Endodermal cell (in vitro differentiated cells): ENCODE data around the gene FBXO48. TPM values are rescaled to one million over a fixed set of nuclear protein-coding genes. Genes with fewer than 3 reads are reported as not detected.

Source experiments
- DNase-seq: peaks from one replicate; pipeline ENCODE4 v3.0.0-alpha.2; 2017
- H3K27ac ChIP-seq: 2 replicates; pipeline ENCODE4 v1.5.1; 2013; ENCODE audit warnings: mild to moderate bottlenecking, low read depth, low read length, moderate library complexity
- H3K27me3 ChIP-seq: 2 replicates; pipeline ENCODE4 v1.6.1; 2013; ENCODE audit warnings: mild to moderate bottlenecking, low read length, moderate library complexity; ENCODE audit not compliant: insufficient read depth, control insufficient read depth, poor library complexity, severe bottlenecking
- H3K36me3 ChIP-seq: 2 replicates; pipeline ENCODE4 v1.7.0; 2013; ENCODE audit warnings: mild to moderate bottlenecking, low read length, moderate library complexity; ENCODE audit not compliant: control insufficient read depth, insufficient read depth
- H3K4me1 ChIP-seq: one replicate; pipeline ENCODE4 v1.7.0; 2013; ENCODE audit warnings: low read length; ENCODE audit not compliant: control insufficient read depth, insufficient read depth
- H3K4me3 ChIP-seq: 2 replicates; pipeline ENCODE4 v1.5.1; 2013; ENCODE audit warnings: mild to moderate bottlenecking, low read length, moderate library complexity
- H3K9ac ChIP-seq: 2 replicates; pipeline ENCODE4 v1.6.1; 2013; ENCODE audit warnings: mild to moderate bottlenecking, low read length, moderate library complexity; ENCODE audit not compliant: poor library complexity, severe bottlenecking; ENCODE audit errors: extremely low read depth
- H3K9me3 ChIP-seq: 2 replicates; pipeline ENCODE4 v1.6.1; 2013; ENCODE audit warnings: mild to moderate bottlenecking, low read length, moderate library complexity; ENCODE audit not compliant: control insufficient read depth
- H3K27ac Mint-ChIP-seq: 2 replicates; pipeline ENCODE4 v1.8.0; 2020; ENCODE audit warnings: mixed read lengths
- H3K27me3 Mint-ChIP-seq: 2 replicates; pipeline ENCODE4 v1.8.0; 2021; ENCODE audit warnings: mild to moderate bottlenecking, mixed read lengths; ENCODE audit not compliant: insufficient read depth
- H3K36me3 Mint-ChIP-seq: 2 replicates; pipeline ENCODE4 v1.8.0; 2020; ENCODE audit warnings: low read depth, mixed read lengths
- H3K4me1 Mint-ChIP-seq: 2 replicates; pipeline ENCODE4 v1.8.0; 2020; ENCODE audit warnings: mixed read lengths
- H3K4me3 Mint-ChIP-seq: 2 replicates; pipeline ENCODE4 v1.8.0; 2020; ENCODE audit warnings: mild to moderate bottlenecking, moderate library complexity, mixed read lengths
- H3K9me3 Mint-ChIP-seq: 2 replicates; pipeline ENCODE4 v1.8.0; 2020; ENCODE audit warnings: mild to moderate bottlenecking, mixed read lengths
- WGBS, 2 experiments: methylation state at CpG; one replicate each; pipeline versions ENCODE4 v1.1.5 to v1.1.7; 2013; ENCODE audit warnings: missing lambda C conversion rate in 2 of 2, mixed read lengths in 1 of 2; ENCODE audit not compliant: insufficient coverage in 1 of 2, insufficient read length in 1 of 2; 5-methylcytosine and 5-hydroxymethylcytosine counted together
- total RNA-seq, 2 donors: library from RNA; stranded (reverse); fragmentation: NEBNext Ultra II Directional in 1 of 2; extraction: Animal tissue kit (Norgen Biotek cat#: 25700) in 1 of 2; gene quantifications; 2 replicates in 1 of 2; 3 replicates in 1 of 2; pipeline ENCODE4 v1.2.1, GENCODE V29; 2021
- TF ChIP-seq, protein P1 (sequence below): fragments of 200-600 bp; sonication (generic); conservative IDR thresholded peaks from 2 replicates; pipeline ENCODE4 v1.5.0; 2021; ENCODE audit warnings: antibody characterized with exemption, mild to moderate bottlenecking

FBXO48 gene
- total RNA-seq, 2 donors from 2014 or later: 1.3 to 1.5 TPM

- Histone ChIP-seq H3K9me3 (no peaks in the 10 kb centered on the region), H3K4me1 (no peaks in the 10 kb centered on the region), H3K36me3 (no peaks in the 10 kb centered on the region), H3K9ac (no peak overlapping the region), H3K27me3 (no peaks in the 10 kb centered on the region), H3K27ac (no peak overlapping the region), H3K4me3 (no peak overlapping the region)
- Mint-ChIP-seq H3K27ac (no peak overlapping the region), H3K9me3 (no peaks in the 10 kb centered on the region), H3K4me3 (no peak overlapping the region), H3K4me1 (no peaks in the 10 kb centered on the region), H3K27me3 (peaks cover 8% of the 10 kb centered on the region), H3K36me3 (no peaks in the 10 kb centered on the region)
- DNase-seq: no peak
- TF ChIP-seq, protein P1, sequence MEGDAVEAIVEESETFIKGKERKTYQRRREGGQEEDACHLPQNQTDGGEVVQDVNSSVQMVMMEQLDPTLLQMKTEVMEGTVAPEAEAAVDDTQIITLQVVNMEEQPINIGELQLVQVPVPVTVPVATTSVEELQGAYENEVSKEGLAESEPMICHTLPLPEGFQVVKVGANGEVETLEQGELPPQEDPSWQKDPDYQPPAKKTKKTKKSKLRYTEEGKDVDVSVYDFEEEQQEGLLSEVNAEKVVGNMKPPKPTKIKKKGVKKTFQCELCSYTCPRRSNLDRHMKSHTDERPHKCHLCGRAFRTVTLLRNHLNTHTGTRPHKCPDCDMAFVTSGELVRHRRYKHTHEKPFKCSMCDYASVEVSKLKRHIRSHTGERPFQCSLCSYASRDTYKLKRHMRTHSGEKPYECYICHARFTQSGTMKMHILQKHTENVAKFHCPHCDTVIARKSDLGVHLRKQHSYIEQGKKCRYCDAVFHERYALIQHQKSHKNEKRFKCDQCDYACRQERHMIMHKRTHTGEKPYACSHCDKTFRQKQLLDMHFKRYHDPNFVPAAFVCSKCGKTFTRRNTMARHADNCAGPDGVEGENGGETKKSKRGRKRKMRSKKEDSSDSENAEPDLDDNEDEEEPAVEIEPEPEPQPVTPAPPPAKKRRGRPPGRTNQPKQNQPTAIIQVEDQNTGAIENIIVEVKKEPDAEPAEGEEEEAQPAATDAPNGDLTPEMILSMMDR: no peak
Measured at GRCh38 chr2:68414452-68414851, 52.6 kb downstream of the FBXO48 start.

DNA sequence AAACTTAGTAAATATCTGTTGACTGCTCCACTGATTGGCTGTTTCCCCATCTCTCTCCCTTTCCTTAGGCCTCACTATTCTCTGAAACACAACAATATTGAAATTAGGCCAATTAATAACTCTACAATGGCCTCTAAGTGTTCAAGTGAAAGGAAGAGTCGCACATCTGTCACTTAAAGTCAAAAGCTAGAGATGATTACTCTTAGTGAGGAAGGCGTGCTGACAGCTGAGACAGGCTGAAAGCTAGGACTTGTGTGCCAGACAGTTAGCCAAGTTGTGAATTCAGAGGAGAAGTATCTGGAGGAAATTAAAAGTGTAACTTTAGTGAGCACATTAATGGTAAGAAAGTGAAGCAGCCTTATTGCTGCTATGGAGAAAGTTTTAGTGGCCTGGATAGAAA, 53.6 kb downstream of the FBXO48 start:
- TF ChIP-seq, protein P1: no peak
- Mint-ChIP-seq H3K4me1 (no peaks in the 10 kb centered on the region), H3K9me3 (no peaks in the 10 kb centered on the region), H3K4me3 (no peak overlapping the region), H3K27me3 (peaks cover 13% of the 10 kb centered on the region), H3K27ac (no peak overlapping the region), H3K36me3 (no peaks in the 10 kb centered on the region)
- WGBS, 2 experiments: 88 to 95% methylated on average over 2 of the region's 2 CpGs
- no peak for DNase-seq
- H3K4me1 ChIP-seq: no peaks in the 10 kb centered on the region
- no peak overlapping the region for H3K9ac ChIP-seq
- no peaks in the 10 kb centered on the region for H3K36me3 ChIP-seq
- no peaks in the 10 kb centered on the region for H3K9me3 ChIP-seq
- no peak overlapping the region for H3K4me3 ChIP-seq
- H3K27ac ChIP-seq: no peak overlapping the region
- H3K27me3 ChIP-seq: no peaks in the 10 kb centered on the region

DNA sequence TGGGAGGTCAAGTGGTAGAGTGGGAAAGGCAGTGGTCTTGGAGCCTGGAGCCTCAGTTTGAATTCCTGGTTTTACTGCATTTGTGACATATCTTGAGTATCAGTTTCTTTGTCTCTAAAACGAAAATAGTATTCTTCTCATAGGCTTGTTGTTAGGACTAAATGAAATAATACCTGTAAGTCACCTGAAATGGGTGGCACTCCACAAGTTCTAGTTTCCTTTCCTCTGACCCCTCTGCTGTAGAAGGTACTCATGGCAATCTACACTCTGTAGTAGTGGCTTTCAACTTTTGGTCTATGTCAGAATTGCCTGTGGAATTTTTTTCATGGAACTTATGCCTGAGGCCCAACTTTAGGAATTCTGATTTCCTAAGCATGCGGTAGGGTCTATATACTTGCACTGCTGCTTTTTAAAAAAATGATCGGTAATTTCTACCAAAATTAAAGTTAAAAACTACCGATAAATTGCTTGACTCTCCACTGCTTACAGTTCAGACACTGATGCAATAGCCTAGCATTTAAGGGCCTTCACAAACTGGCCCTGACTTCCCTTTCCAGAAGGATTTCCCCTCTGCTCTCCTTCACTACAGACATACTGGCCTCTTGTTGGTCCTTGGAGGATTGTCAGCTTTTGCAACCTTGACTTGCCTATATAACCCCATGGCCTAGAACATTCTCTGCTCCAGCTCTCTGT, 54.8 kb downstream of the FBXO48 start:
- H3K4me1 ChIP-seq: no peaks in the 10 kb centered on the region
- DNase-seq: no peak
- WGBS, 2 experiments: 64 to 66% methylated on average over 4 of the region's 4 CpGs
- Mint-ChIP-seq H3K27me3 (peaks cover 23% of the 10 kb centered on the region), H3K27ac (no peak overlapping the region), H3K4me3 (no peak overlapping the region), H3K9me3 (peaks cover 2% of the 10 kb centered on the region), H3K36me3 (no peaks in the 10 kb centered on the region), H3K4me1 (no peaks in the 10 kb centered on the region)
- no peaks in the 10 kb centered on the region for H3K9me3 ChIP-seq
- H3K9ac ChIP-seq: no peak overlapping the region
- TF ChIP-seq, protein P1: no peak
- no peak overlapping the region for H3K27ac ChIP-seq
- no peak overlapping the region for H3K4me3 ChIP-seq
- H3K36me3 ChIP-seq: no peaks in the 10 kb centered on the region
- no peaks in the 10 kb centered on the region for H3K27me3 ChIP-seq
